ENCODE results near the gene CAPN7.

The CAPN7 gene

GRCh38 chr3:15297608-15298350, 91.7 kb downstream of the CAPN7 start:
- no peak for DNase-seq (ENCODE audit: low read depth in 2 of 2)

- DNase-seq (ENCODE audit: low read depth in 2 of 2) = no peak
Observed at GRCh38 chr3:15298504-15298903, 92.5 kb downstream of the CAPN7 start.

DNA sequence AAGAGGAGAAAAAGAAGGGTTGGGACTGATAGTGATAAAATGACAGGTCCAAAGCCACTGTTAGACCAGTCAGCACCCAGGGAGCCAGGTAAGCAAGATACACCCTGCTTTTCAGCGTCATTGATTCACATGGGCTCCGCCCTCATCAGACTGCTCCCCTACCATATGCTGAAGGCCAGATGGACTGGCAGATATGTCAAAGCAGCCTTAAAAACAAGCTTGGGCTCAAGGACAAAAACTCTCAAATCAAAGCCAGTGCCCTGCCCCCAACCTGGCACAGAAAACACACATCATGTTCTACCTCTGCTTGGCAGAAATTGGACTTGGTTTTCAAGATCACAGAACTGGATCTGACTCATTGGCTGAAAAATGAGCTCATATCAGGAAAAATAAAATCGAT, 93.0 kb downstream of the CAPN7 start:
- DNase-seq (ENCODE audit: low read depth in 2 of 2) = no peak

DNA sequence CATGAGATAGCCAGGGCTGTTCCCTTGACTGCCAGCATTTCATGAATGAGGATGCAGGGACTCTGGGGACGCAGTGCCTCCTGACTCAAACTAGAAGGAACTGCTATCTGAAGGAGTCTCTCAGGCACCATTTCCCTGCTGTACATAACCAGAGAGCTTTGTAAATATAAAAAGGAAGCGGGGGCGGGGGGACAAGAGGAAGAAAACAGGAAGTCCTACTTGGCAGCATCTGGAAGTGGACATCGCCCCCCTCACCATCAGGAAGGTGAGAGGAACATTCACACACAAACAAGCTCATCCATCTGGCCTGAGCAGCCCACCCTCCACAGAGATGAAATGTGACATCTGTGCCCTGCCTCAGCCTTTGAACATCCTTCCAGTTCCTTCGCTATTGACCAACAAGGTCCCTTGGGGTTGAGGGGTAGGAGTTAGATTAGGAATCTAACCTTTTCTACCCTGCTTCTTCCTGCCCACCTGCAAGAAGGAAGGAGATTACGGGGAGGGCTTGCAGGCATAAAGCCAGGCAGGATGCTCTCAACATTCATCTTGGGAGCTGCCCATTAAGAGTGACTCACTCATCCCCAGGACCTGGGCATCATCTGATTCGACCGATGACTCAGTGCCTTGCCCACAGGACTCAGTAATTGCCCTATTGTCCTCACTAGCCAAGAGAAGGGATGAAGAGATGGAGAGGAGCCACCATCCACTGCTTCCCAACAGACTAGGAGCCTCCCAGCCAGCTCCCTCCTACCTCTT, 94.5 kb downstream of the CAPN7 start:
- DNase-seq (ENCODE audit: low read depth in 2 of 2) = no peak

- no peak for DNase-seq (ENCODE audit: low read depth in 2 of 2)
Observed at GRCh38 chr3:15301761-15302160, 95.7 kb downstream of the CAPN7 start.

Measured in stimulated activated CD8-positive, alpha-beta memory T cell treated with anti-CD3 and anti-CD28 coated beads, Interleukin-2, amount 100 ng/mL, for 48 hours (primary cell).